Measurements from ENCODE around the gene MYBPC3. TPM values are rescaled to one million over a fixed set of nuclear protein-coding genes. Genes with fewer than 3 reads are reported as not detected.

MYBPC3 gene
- not detected in 2 replicates for total RNA-seq

DNA sequence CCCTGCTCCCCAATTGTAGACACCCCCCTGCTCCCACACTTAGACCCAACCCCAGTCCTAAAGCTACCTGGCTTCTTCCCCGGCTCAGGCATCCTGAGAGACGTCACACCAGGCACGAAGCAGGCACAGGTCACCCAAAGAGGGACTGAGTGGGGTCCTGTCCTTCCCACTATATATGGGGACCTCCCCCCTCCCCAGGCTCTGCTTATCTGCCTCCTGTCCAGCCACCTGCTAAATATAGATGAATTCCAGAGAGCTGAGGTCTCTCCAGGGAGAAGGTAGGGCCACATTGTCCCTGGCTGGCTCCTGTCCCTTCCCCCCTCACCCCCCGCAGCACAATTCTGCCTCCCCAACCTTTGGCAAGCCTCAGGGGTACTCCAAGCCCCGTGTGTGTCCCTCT, at the start of gene MYBPC3:
Gene MYBPC3 (minus strand): TSS at position 147 of the 400 bp plus-strand sequence. CDS start 55 bp downstream, at position 92.
- intact Hi-C loops (cut with micrococcal nuclease) = loop anchor here (10.0 kb wide), 1 partner anchor 468 kb away; no protein-coding TSS in a partner anchor

DNA sequence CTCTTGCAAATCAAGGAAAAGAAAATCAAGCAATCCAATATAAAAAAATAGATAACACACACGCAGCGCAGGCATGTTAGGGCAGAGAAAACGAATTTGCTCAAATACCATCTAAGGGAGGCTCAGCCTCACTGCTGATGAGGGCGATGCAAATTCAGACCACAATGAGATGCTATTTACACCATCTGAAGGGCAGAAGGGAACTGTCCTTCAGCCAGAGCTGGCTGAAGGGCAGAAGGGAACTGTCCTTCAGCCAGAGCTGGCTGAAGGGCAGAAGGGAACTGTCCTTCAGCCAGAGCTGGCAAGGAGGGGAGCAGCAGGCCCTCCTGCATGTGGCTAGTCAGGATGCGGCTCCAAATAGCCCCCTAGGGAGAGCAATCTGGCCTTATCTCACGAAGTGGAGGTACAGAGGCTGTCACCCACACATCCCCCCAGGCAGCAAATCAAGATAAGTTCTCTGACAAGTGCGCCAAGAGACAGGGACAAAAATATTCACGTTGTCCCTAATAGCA, 48.3 kb upstream of the MYBPC3 start:
- intact Hi-C loops (cut with micrococcal nuclease) = loop anchor here (1.0 to 10.0 kb wide), 5 partner anchors 7 to 556 kb away; partner anchors contain the start of genes ARFGAP2, CKAP5, DDB2 and PSMC3

DNA sequence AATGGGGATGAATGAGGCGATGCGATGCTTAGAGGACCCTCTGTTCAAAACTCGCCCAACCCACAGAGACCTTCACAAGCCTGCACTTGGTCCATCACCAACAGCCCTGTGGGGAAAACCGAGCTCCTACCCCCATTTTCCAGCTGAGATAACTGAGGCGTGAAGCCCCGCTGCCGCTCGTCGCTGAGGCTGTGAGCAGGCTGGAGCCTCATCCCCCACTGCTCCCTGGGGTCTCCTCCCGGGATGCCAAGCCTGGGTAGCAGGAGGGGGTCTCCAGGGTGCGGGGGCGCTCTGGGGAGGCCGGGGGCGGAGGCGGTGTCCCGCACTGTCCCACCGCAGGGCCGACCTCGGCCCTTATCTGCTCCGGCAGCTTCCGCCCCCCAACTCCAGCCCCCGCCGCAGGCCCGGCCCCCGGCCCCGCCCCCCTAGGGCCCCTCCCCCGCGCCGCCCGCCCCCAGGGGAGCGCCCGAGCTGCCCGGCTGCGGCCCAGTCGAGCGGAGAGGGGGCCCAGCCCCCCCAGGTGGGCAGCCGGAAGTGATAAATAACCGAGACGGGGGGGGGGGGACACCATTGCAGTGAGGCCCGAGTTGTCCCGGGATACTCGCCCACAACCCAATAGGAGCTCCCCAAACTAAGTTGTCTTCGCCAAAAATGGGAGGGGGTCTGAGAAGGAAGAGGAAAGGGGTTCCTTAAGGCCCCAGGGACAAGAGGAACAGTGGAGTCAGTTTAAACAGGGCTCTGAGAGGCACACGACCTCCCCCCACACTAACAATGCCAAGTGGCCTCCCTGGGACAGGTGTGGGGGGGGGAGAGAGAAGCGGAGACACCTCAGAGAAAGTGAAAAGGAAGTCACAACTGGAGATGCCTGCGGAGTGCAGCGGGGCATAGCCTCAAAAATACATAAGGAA, 47.6 kb upstream of the MYBPC3 start:
- intact Hi-C loops (cut with micrococcal nuclease) = loop anchor here (1.0 to 10.0 kb wide), 5 partner anchors 8 to 555 kb away; partner anchors contain the start of genes ARFGAP2, CKAP5, DDB2 and PSMC3

DNA sequence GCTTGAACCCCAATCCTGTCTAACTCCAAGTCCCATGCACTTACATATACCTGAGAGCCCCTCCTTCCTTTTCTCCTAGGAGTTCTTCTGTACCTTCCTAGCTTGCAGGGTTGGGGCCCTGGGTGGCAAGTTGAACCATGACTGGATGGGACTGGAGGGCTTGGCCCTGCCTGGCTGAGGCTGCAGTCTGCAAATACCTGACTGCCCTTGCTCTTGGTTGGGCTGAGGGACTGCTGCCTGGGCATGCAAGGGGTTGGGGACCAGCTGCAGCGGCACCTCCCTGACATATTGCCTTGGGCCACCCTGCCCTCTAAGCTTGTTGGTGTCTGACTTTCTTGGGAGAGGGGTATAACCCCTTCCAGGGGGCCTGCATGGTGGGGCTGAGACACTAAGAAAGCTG, 46.0 kb upstream of the MYBPC3 start:
- intact Hi-C loops (cut with micrococcal nuclease) = no loop called here

DNA sequence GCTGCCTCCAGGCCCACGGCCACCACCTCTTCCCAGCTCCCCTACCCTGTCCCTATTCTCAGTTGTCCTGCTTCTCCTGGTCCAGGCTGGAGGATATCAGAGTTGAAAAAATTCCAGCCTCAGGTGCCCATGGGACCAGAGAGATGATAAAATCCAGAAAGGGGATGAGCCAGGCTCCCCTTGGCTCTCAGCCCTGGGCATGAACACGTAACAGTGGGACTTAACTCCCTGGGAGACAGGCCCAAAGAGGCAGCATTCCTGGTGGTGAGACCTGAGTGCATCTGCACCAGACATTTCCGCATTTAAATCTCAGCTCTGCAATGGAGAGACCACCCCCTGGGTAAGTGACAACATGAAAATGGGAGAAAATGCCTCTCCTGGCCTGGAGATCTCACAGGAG, 45.5 kb upstream of the MYBPC3 start:
- intact Hi-C loops (cut with micrococcal nuclease) = no loop called here

DNA sequence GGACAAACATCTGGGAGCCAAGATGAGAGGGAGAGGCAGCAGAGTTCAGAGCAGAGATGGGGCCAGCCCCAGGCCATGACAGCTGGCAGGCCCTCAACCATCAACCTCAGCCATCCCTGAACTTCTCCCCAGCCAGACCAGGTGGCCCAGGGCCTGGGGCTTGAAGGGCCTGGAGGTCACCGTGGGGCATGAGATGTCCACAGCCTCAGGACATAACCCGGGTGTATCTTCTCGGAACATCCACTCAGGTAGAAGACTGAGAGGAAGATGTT, 43.5 kb upstream of the MYBPC3 start:
- intact Hi-C loops (cut with micrococcal nuclease) = no loop called here

DNA sequence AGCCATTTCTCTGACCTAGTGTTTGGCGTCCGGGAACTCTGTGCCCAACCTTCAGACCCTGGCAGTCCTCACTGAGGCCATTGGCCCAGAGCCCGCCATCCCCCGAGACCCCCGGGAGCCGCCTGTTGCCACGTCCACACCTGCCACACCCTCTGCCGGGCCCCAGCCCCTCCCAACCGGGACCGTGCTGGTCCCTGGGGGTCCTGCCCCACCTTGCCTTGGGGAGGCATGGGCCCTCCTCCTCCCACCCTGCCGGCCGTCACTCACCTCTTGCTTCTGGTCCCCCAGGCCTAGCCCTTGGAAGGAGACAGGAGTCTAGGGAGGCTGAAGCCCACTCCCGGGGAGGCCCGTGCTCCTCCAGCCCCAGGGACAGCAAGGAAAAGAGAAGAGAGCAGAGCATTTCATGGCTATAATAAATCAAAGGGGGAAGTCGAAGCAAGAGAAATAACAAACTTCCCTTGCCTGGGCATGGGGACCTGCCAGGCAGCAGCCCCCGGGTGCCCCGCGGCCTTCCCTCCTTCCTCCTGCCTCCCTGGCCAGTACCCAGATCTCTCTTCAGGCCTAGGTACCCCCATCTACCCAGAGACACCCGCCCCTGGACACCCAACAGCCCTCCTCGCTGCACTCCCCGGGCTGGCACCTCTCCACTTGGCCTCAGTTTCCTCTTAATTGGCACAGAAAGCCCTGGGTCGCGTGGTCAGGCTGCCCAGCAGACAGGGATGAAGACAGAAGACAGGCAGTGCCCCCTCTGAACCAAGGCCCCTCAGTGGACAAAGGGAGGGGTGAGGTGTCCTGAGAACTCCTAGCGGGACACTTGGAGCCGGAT, 42.9 kb upstream of the MYBPC3 start:
- intact Hi-C loops (cut with micrococcal nuclease) = loop anchor here (2.0 kb wide), 1 partner anchor 13 kb away; the partner anchor contains the start of gene SLC39A13

DNA sequence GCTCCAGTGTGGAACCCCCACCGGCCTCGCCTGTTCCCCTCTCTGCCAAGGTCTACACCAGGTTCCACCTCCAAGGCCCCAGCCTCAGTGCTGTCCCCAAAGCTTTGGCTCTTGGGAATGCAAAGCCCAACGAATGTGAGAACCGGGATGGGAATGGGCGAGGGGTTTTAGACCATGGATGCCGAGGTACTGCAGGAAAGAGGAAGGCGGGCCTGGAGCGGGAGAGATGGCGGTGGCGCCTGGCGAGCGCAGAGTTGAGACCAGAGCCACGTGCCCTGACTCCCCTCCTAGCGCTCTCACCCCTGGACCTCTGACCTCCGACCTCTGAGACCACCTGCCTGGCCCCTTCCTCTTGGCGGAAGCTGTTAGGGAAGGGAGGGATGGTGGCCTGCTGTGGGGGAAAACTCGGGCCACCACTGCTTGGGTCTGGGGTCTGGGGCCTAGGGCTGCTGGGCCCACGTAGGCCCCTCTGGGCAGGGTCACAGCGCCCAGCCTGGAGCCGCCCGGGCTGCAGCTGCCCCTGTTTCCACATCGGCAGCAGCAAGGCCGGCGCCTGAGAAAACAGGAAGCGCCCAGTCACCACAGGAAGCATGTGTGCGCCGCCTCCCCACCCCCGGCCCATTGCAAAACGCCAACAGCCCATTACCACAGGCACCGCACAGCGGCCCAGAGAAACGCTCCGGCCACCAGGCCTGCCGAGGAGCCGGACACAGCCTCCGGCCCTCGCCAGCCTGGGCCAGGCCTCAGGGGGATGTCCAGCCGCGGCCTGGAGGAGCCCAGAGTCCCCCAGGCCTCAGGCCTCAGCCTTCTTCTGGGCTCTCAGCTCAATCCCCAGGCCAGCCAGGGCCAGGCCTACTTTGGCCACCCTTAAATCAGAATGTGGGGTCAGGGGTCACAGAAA, 42.1 kb upstream of the MYBPC3 start:
- intact Hi-C loops (cut with micrococcal nuclease) = loop anchor here (2.0 kb wide), 1 partner anchor 14 kb away; the partner anchor contains the start of gene SLC39A13

DNA sequence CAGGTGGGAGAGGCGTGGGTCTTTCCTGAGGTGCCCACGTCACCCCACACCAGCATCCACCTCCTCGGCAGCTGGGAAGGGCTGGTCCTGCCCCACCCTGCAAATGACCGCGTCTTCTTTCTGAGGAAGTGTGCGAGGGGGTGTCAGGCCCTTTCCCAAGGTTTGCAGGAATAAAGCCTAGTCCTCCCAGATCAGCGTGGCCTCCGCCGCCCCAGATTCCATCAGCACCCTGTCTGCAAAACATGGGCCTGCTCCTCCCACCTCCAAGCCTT, 41.5 kb upstream of the MYBPC3 start:
- intact Hi-C loops (cut with micrococcal nuclease) = loop anchor here (2.0 kb wide), 1 partner anchor 15 kb away; the partner anchor contains the start of gene SLC39A13

DNA sequence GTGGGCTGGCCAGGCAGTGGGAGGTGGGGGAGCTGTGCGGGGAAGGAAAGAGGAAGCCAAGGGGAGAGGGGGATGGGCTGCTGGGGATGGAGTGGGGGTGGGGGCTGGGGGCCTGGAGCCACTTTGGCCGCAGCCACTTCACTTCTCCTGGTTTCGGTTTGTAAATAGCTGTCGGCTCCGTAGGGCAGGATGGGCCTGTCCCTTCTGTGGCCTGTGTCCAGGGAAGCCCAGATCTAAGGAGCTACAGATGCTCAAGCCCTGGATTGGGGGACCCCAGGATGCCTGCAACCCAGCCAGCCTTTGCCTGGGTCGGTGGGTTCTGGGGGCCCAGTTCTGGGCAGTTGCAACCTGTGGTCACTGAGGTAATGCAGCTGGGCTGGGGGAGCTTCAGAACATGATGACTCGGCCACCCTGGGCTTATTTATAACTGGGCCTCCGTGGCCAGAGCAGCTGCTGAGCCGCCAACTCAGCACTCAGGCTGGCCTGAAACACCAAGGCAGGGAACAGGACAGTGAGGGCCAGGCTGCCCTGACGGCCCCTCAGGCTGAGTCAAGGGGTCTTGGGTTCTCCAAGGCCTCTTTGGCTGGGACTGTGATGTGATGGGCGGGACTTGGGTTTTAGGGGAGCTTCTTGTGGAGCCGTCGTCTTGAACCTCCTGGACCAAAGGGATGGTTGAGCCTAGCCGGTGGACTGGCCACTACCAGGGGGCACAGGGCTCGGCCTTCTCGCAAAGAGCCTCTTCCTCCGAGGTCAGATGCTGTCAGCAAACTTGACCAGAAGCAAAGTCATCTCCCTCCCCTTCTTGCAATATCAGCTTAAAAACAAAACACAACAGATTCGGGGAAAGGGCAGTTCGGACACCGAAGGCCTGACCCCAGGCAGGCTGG, 40.9 kb upstream of the MYBPC3 start:
- intact Hi-C loops (cut with micrococcal nuclease) = loop anchor here (2.0 kb wide), 1 partner anchor 15 kb away; the partner anchor contains the start of gene SLC39A13

DNA sequence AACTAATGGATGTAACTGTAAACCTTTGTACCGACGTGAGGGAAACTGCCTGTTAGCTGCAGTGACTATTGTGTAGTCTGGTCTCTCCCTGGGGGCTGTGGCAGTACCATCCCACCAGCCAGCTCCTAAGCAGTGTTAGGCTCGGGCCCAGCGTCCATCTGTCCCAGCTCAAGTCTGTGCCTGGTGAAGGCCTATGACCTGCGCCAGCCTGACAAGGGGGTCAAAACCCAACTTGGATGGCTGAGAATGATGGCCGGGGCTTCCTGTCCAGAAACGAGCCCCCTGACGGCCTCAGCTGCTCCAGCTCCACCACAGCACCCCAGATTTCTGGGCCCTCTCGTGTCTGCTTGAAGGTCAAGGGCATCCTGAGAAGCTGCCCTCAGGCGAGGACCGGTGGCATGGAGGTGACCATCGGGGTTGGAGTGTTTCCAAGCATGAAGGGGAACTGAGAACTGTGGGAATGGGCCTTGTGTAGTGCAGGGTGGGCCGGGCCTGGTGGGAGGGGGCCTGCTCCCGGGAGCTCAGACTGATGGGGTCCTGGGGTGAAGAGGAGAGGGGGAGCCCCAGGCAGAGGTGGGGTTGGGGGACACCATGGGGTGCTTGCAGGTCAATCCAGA, 40.2 kb upstream of the MYBPC3 start:
- intact Hi-C loops (cut with micrococcal nuclease) = no loop called here

DNA sequence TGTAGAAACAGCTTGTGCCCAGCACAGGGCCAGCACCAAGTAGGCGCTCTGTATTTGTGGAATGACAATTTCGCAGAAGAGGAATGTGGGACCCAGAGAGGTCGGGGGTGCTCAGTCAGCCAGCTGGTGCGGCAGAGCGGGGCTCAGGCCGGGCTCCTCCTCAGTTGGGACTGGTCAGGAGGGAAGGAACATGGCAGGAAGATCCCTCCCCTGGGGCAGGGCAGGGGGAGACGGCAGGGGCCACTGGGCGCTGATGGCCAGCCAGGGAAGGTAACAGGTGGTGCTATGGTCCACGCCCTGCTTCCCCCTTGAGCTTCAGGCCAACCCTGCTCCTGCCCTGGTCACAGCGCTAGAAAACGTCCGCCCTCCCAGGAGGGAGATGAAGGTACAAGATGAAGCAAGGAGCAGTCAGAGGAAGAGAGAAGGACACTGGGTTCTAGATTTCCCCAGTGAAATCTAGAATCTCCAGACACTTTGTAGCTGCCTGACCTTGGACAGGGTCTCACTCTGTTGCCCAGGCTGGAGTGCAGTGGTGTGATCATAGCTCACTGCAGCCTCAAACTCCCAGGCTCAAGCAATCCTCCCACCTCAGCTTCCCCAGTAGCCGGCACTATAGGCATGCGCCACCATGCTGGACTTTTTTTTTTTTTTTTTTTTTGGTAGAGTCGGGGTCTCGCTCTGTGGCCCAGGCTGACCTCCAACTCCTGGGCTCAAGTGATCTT, 39.4 kb upstream of the MYBPC3 start:
- intact Hi-C loops (cut with micrococcal nuclease) = no loop called here

DNA sequence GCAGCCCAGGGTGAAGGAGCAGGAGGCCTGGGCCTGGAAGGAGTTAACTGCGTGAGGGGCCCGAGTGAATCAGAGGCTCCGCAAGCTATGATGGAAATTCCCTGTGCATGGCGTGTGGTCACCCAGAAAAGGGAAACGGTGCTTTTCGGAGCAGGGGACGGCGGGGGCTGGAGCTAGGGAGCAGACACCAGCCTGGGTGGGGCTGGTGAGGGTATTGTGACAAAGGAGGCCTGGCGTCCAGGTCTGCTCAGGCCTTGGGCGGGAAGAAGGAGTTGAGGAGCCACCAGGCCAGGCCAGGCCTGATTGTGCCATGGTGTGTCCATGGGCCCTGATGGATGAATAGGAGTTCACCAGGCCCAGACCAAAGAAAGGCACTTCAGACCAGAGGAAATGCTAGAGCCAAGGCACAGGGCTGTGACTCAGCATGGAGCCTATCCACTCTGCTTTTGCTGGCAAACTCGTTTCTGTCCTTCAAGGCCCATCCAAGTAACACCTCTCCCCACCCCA, 38.6 kb upstream of the MYBPC3 start:
- intact Hi-C loops (cut with micrococcal nuclease) = no loop called here

DNA sequence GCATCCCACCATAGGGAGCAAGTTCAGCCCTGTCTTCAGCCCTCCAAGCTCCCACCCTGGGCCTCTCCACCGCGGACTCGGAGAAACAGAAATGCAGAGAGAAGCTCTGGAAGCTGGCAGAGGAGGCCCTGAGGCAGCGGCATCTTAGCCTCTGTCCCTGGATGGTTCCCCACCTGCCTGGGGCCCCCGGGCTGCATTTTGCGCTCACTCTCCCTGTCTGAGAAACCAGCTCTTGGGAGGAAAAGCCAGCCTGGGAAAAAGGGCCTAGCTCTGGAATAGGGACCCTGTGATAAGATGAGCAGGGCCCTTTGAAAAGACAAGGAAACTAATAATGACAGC, 37.9 kb upstream of the MYBPC3 start:
- intact Hi-C loops (cut with micrococcal nuclease) = no loop called here

DNA sequence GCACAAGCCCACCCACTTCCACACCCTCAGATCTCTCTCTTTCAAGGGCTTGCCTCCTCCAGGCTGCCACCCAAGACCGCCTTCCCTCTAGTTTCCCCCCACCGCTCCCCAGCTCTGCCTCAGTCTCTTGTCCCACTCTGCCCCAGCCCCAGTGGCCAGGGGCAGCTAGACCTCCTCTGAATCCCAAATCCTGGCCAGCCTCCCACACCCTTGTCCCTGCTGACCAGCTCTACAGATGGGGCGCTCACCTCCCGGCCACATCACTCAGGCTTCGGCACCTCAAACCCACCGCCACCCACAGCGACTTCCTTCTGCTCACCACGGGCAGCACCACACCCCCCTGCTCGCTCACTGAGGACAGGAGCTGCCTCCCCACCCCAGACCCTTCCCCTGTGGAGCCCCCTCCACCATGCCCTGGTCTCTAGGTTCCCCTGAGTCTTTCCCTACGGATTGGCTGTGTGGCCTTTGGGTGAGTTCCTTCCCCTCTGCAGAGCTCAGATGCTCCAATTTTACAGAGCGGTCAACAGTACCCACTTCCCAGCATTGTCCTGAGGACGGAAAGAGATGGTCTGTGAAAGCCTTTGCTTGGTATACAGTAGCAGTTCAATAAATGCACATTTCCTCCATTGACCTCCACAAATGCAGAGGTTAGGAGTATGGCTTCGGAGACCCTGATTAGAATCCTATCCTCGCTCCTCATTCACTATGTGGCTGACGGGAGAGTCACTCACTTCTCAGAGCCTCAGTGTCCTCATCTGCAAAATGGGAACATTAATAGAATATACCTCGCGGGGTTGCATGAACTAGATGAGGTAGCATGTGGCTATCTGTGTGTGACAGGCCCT, 37.3 kb upstream of the MYBPC3 start:
- intact Hi-C loops (cut with micrococcal nuclease) = no loop called here

DNA sequence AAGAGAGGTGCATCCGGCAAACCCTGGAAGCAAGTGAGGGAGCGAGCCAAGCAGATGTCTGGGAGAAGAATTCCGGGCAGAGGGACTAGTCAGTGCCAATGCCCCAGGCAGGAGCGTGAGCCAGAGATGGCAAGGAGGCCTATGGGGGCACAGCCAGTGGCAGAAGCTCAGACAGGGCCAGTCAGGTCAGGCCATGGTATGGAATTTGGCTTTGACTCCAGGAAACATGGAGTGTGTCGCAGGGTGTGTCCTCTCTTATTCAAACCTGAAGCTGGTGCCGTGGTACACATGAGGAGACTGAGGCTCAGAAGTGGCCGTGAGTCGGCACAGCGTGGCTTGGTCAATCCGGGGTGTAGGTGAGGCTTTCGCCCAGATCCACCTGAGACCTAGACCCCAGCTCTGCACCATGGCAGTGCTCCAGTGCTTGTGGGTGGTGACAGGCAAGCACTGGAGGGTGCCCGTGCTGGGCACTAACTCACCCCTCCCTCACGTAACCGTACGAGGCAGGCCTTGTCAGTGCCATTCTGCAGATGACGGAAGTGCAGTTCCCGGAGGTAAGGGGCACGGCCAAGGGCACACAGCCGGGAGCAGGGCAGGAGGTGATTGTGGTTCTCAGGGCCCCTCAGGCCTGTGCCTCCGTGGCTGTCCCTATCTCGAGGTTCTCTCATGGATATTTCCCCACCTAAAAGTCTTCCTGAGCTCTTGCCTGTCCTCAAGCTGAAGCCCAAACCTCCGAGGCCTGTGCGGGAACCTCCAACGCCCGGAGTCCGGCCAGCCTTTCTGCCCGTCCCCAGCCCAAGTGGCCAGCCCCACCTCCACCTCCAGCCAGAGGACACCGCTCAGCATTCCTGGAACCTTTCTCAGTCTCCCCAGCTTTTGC, 36.4 kb upstream of the MYBPC3 start:
- intact Hi-C loops (cut with micrococcal nuclease) = no loop called here

Data from T-helper 1 cell treated with Interleukin-12 subunit alpha and Interleukin-12 subunit beta and Interleukin-4 antibody, amounts not matched to agents 30 ng/mL and 1 ng/mL, for 36 hours (primary cell).